Measurements from ENCODE around the gene HPSE2.

- TF ChIP-seq CTCF (IDR thresholded peaks at IDR 0.05) (no peak), POLR2A (IDR thresholded peaks at IDR 0.05) (no peak)
These were observed 706.9 kb downstream of the HPSE2 start for GRCh38 chr10:98528805-98529183.
